Measurements from ENCODE around the gene COMMD7. TPM values are rescaled to one million over a fixed set of nuclear protein-coding genes. Genes with fewer than 3 reads are reported as not detected.

Gene COMMD7
- polyA plus RNA-seq, 1 donor from 2014 or later, result 35.6 TPM

- H3K4me3 ChIP-seq (ENCODE audit: low read length), result no peak overlapping the region
- no peak overlapping the region for H3K4me2 ChIP-seq (ENCODE audit: low read length)
- H3K9me3 ChIP-seq (ENCODE audit: low read length), result no peaks in the 10 kb centered on the region
- no peaks in the 10 kb centered on the region for H3K27me3 ChIP-seq (ENCODE audit: insufficient read depth, low read depth, low read length)
- no peaks in the 10 kb centered on the region for H3K79me2 ChIP-seq (replicated peaks; ENCODE audit: insufficient read depth, low read length)
- H4K20me1 ChIP-seq (ENCODE audit: insufficient read depth), result no peaks in the 10 kb centered on the region
- no peaks in the 10 kb centered on the region for H3K9me2 ChIP-seq (ENCODE audit: insufficient read depth, low read length)
- H3K9ac ChIP-seq (ENCODE audit: low read length), result no peak overlapping the region
- no peak overlapping the region for H3K27ac ChIP-seq (ENCODE audit: low read length)
- H3K36me3 ChIP-seq (ENCODE audit: insufficient read depth, low read length), result no peaks in the 10 kb centered on the region
- no peaks in the 10 kb centered on the region for H3F3A ChIP-seq (ENCODE audit: insufficient read depth, low read length, poor library complexity, severe bottlenecking)
- no peak overlapping the region for H2AFZ ChIP-seq (ENCODE audit: low read depth, low read length)
- TF ChIP-seq EP300 (conservative IDR thresholded peaks at IDR 0.05; ENCODE audit: poor library complexity, severe bottlenecking) (no peak), EZH2 (IDR thresholded peaks at IDR 0.05; ENCODE audit: borderline replicate concordance, insufficient read depth, low read length, poor library complexity, severe bottlenecking) (no peak), SMC3 (conservative IDR thresholded peaks at IDR 0.05; ENCODE audit: poor library complexity) (no peak), CTCF (IDR thresholded peaks at IDR 0.05; ENCODE audit: poor library complexity, severe bottlenecking) (no peak), MXI1 (conservative IDR thresholded peaks at IDR 0.05; ENCODE audit: poor library complexity, severe bottlenecking) (no peak), POLR2AphosphoS5 (IDR thresholded peaks at IDR 0.05) (no peak), REST (IDR thresholded peaks at IDR 0.05; ENCODE audit: borderline replicate concordance) (no peak), RAD21 (conservative IDR thresholded peaks at IDR 0.05) (no peak), TAF1 (IDR thresholded peaks at IDR 0.05; ENCODE audit: low read depth) (no peak)
Observed at GRCh38 chr20:32727683-32728082, 15.6 kb downstream of the COMMD7 start.

- Histone ChIP-seq H3K9me3 (ENCODE audit: low read length) (no peaks in the 10 kb centered on the region), H3K79me2 (replicated peaks; ENCODE audit: insufficient read depth, low read length) (no peaks in the 10 kb centered on the region), H3F3A (ENCODE audit: insufficient read depth, low read length, poor library complexity, severe bottlenecking) (no peaks in the 10 kb centered on the region), H2AFZ (ENCODE audit: low read depth, low read length) (no peak overlapping the region), H3K9ac (ENCODE audit: low read length) (no peak overlapping the region), H3K27me3 (ENCODE audit: insufficient read depth, low read depth, low read length) (no peaks in the 10 kb centered on the region), H4K20me1 (ENCODE audit: insufficient read depth) (no peaks in the 10 kb centered on the region), H3K4me2 (ENCODE audit: low read length) (no peak overlapping the region), H3K9me2 (ENCODE audit: insufficient read depth, low read length) (no peaks in the 10 kb centered on the region), H3K4me3 (ENCODE audit: low read length) (no peak overlapping the region), H3K27ac (ENCODE audit: low read length) (no peak overlapping the region), H3K36me3 (ENCODE audit: insufficient read depth, low read length) (no peaks in the 10 kb centered on the region)
- no peak for TF ChIP-seq CTCF (IDR thresholded peaks at IDR 0.05; ENCODE audit: poor library complexity, severe bottlenecking)
- no peak for TF ChIP-seq SMC3 (conservative IDR thresholded peaks at IDR 0.05; ENCODE audit: poor library complexity)
- no peak for TF ChIP-seq MXI1 (conservative IDR thresholded peaks at IDR 0.05; ENCODE audit: poor library complexity, severe bottlenecking)
- TF ChIP-seq TAF1 (IDR thresholded peaks at IDR 0.05; ENCODE audit: low read depth), result no peak
- TF ChIP-seq REST (IDR thresholded peaks at IDR 0.05; ENCODE audit: borderline replicate concordance), result no peak
- no peak for TF ChIP-seq EP300 (conservative IDR thresholded peaks at IDR 0.05; ENCODE audit: poor library complexity, severe bottlenecking)
- TF ChIP-seq POLR2AphosphoS5 (IDR thresholded peaks at IDR 0.05), result no peak
- no peak for TF ChIP-seq EZH2 (IDR thresholded peaks at IDR 0.05; ENCODE audit: borderline replicate concordance, insufficient read depth, low read length, poor library complexity, severe bottlenecking)
- no peak for TF ChIP-seq RAD21 (conservative IDR thresholded peaks at IDR 0.05)
Observed at GRCh38 chr20:32718749-32719348, 24.4 kb downstream of the COMMD7 start.

Measured in neural cell (in vitro differentiated cells).